SK-N-SH treated with all-trans-retinoic acid at 6 μM for 48 hours (cell line): ENCODE data around the gene SLC22A17.

Experiments
- ARNTL ChIP-seq: fragments of 450-650 bp; formaldehyde crosslinking; IDR thresholded peaks from 2 replicates; pipeline ENCODE4 v1.5.0; 2020; ENCODE audit warnings: low read depth, mild to moderate bottlenecking, moderate library complexity, borderline replicate concordance
- ESRRG ChIP-seq: fragments of 250-450 bp; sonication (Bioruptor Pico); IDR thresholded peaks from 2 replicates; pipeline ENCODE4 v1.6.1; 2021; ENCODE audit warnings: mild to moderate bottlenecking
- OSR1 ChIP-seq: fragments of 250-450 bp; sonication (Bioruptor Pico); IDR thresholded peaks from 2 replicates; pipeline ENCODE4 v1.8.0; 2022; ENCODE audit warnings: moderate library complexity, mild to moderate bottlenecking, inconsistent platforms
- PPARA ChIP-seq: fragments of 250-450 bp; sonication (Bioruptor Pico); IDR thresholded peaks from 2 replicates; pipeline ENCODE4 v1.5.0; 2020; ENCODE audit warnings: mild to moderate bottlenecking, borderline replicate concordance
- RARB ChIP-seq: fragments of 250-450 bp; sonication (Bioruptor Pico); IDR thresholded peaks from 2 replicates; pipeline ENCODE4 v1.8.0; 2021; ENCODE audit warnings: mild to moderate bottlenecking, moderate library complexity
- TCF4 ChIP-seq: fragments of 250-450 bp; sonication (Bioruptor Pico); IDR thresholded peaks from 2 replicates; pipeline ENCODE4 v1.8.0; 2021; ENCODE audit warnings: mild to moderate bottlenecking, moderate library complexity, borderline replicate concordance
- TOX ChIP-seq: fragments of 250-450 bp; sonication (Bioruptor Pico); IDR thresholded peaks from 2 replicates; pipeline ENCODE4 v1.8.0; 2021; ENCODE audit warnings: mild to moderate bottlenecking, moderate library complexity, borderline replicate concordance
- ZC3H10 ChIP-seq: fragments of 250-450 bp; sonication (Bioruptor Pico); IDR thresholded peaks from 2 replicates; pipeline ENCODE4 v1.5.1; 2021; ENCODE audit warnings: mild to moderate bottlenecking, moderate library complexity
- ZFP3 ChIP-seq: fragments of 250-450 bp; sonication (Bioruptor Pico); IDR thresholded peaks from 2 replicates; pipeline ENCODE4 v1.5.0; 2020; ENCODE audit warnings: mild to moderate bottlenecking, moderate library complexity
- ZFP30 ChIP-seq: fragments of 450-650 bp; formaldehyde crosslinking; IDR thresholded peaks from 2 replicates; pipeline ENCODE4 v1.5.0; 2022; ENCODE audit warnings: mild to moderate bottlenecking, moderate library complexity
- TF ChIP-seq, protein P1 (sequence below): fragments of 250-450 bp; sonication (Bioruptor Pico); IDR thresholded peaks from 2 replicates; pipeline ENCODE4 v1.8.0; 2021; ENCODE audit warnings: low read depth, mild to moderate bottlenecking, moderate library complexity, borderline replicate concordance
- TF ChIP-seq, protein P2 (sequence below): fragments of 250-450 bp; sonication (Bioruptor Pico); IDR thresholded peaks from 2 replicates; pipeline ENCODE4 v1.8.0; 2020; ENCODE audit warnings: mild to moderate bottlenecking, moderate library complexity, borderline replicate concordance
- TF ChIP-seq, protein P3 (sequence below): fragments of 250-450 bp; sonication (Bioruptor Pico); IDR thresholded peaks from 2 replicates; pipeline ENCODE4 v1.5.0; 2020; ENCODE audit warnings: mild to moderate bottlenecking, moderate library complexity

DNA sequence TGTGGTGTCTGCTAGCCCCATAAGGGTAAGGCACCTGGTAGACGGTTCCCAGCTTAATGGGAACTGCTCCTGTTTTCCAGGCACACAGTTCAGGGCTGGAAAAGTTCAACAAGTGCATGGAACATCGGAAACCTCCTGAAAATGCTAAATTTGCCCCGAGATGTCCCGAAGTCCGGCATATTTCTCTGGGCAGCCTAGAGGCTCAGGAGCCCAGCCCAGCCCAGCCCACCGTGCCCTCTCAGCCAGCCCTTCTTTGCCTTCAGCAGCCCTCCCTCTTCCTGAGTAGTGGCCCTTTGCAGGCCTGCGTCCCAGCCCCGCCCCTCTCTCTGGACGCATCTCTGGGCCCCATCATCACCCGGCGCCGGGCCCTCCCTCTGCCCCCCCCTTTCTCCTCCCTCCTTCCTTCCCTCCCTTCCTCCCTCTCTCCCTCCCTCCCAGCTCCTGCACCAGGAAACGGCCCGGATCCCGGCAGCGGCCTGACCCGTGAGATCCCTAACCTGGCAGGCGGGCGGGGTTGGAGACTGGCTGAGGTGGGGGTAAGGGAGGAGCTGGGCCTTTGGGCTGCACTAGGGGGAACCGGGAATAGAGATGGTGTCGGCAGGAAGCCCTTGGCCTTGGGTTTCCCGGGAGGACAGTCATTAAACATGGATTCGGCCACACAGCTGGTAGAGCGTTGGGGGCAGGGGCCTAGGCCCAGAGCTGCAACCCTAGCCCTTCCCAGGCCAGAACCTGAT lies 46.1 kb downstream of the SLC22A17 start, which contains the start of gene BCL2L2:
- TF ChIP-seq ARNTL (CRISPR knock-in tag) (no peak), PPARA (CRISPR knock-in tag) (no peak), ZFP30 (no peak), TCF4 (CRISPR knock-in tag) (no peak), OSR1 (CRISPR knock-in tag) (no peak), ESRRG (CRISPR knock-in tag) (no peak), TOX (CRISPR knock-in tag) (no peak), ZC3H10 (CRISPR knock-in tag) (no peak), ZFP3 (CRISPR knock-in tag) (no peak), RARB (CRISPR knock-in tag) (no peak)
- TF ChIP-seq, protein P1, sequence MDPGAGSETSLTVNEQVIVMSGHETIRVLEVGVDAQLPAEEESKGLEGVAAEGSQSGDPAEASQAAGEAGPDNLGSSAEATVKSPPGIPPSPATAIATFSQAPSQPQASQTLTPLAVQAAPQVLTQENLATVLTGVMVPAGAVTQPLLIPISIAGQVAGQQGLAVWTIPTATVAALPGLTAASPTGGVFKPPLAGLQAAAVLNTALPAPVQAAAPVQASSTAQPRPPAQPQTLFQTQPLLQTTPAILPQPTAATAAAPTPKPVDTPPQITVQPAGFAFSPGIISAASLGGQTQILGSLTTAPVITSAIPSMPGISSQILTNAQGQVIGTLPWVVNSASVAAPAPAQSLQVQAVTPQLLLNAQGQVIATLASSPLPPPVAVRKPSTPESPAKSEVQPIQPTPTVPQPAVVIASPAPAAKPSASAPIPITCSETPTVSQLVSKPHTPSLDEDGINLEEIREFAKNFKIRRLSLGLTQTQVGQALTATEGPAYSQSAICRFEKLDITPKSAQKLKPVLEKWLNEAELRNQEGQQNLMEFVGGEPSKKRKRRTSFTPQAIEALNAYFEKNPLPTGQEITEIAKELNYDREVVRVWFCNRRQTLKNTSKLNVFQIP (CRISPR knock-in tag), result no peak
- TF ChIP-seq, protein P2, sequence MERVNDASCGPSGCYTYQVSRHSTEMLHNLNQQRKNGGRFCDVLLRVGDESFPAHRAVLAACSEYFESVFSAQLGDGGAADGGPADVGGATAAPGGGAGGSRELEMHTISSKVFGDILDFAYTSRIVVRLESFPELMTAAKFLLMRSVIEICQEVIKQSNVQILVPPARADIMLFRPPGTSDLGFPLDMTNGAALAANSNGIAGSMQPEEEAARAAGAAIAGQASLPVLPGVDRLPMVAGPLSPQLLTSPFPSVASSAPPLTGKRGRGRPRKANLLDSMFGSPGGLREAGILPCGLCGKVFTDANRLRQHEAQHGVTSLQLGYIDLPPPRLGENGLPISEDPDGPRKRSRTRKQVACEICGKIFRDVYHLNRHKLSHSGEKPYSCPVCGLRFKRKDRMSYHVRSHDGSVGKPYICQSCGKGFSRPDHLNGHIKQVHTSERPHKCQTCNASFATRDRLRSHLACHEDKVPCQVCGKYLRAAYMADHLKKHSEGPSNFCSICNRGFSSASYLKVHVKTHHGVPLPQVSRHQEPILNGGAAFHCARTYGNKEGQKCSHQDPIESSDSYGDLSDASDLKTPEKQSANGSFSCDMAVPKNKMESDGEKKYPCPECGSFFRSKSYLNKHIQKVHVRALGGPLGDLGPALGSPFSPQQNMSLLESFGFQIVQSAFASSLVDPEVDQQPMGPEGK (CRISPR knock-in tag), result peak; percentile 60; the same call in 1 of the 2 replicates
- TF ChIP-seq, protein P3, sequence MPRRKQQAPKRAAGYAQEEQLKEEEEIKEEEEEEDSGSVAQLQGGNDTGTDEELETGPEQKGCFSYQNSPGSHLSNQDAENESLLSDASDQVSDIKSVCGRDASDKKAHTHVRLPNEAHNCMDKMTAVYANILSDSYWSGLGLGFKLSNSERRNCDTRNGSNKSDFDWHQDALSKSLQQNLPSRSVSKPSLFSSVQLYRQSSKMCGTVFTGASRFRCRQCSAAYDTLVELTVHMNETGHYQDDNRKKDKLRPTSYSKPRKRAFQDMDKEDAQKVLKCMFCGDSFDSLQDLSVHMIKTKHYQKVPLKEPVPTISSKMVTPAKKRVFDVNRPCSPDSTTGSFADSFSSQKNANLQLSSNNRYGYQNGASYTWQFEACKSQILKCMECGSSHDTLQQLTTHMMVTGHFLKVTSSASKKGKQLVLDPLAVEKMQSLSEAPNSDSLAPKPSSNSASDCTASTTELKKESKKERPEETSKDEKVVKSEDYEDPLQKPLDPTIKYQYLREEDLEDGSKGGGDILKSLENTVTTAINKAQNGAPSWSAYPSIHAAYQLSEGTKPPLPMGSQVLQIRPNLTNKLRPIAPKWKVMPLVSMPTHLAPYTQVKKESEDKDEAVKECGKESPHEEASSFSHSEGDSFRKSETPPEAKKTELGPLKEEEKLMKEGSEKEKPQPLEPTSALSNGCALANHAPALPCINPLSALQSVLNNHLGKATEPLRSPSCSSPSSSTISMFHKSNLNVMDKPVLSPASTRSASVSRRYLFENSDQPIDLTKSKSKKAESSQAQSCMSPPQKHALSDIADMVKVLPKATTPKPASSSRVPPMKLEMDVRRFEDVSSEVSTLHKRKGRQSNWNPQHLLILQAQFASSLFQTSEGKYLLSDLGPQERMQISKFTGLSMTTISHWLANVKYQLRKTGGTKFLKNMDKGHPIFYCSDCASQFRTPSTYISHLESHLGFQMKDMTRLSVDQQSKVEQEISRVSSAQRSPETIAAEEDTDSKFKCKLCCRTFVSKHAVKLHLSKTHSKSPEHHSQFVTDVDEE (CRISPR knock-in tag), result no peak
